ENCODE measurements around the gene CEACAM16.

GRCh38 chr19:44753932-44754749 lies 55.2 kb downstream of the CEACAM16 start:
- TF ChIP-seq EP300 (IDR thresholded peaks at IDR 0.05): peak; percentile 93 to 98 (median 96)
- peak in 2 of 6 experiments; percentile 6 to 13 for TF ChIP-seq CTCF (IDR thresholded peaks at IDR 0.05)
- peak in 3 of 4 donors; percentile 32 to 73 (median 71) for TF ChIP-seq POLR2A (IDR thresholded peaks at IDR 0.05)

All from upper lobe of left lung (tissue), 4 donors.